ENCODE data around the gene INPP5D. TPM values are rescaled to one million over a fixed set of nuclear protein-coding genes. Genes with fewer than 3 reads are reported as not detected.

Gene INPP5D
- total RNA-seq, 1 donor = under 0.01 TPM

DNA sequence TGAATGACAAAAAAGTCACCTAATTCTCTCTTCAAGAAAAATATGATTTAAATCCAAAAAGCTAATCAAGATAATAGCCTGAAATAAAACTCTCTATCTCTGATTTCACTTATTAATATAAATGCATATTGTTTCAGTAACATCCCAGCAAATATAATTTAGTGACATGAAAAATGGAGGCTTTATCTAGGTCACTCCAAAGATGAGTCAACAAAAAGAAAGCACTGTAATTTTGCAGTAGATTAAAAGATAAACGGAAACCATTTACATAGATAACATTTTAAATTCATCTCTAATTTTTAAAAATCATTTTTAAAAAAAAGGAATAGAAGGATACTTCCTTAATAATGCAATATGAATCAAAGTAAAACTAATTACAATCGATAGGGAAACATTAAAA, 76.9 kb downstream of the INPP5D start:
- DNase-seq (ENCODE audit: low read depth) = no peak
- TF ChIP-seq CTCF (IDR thresholded peaks at IDR 0.05; ENCODE audit: insufficient read depth, low read depth, low read length) = no peak
- no peak overlapping the region for H3K4me3 ChIP-seq (ENCODE audit: low read depth, low read length)

DNA sequence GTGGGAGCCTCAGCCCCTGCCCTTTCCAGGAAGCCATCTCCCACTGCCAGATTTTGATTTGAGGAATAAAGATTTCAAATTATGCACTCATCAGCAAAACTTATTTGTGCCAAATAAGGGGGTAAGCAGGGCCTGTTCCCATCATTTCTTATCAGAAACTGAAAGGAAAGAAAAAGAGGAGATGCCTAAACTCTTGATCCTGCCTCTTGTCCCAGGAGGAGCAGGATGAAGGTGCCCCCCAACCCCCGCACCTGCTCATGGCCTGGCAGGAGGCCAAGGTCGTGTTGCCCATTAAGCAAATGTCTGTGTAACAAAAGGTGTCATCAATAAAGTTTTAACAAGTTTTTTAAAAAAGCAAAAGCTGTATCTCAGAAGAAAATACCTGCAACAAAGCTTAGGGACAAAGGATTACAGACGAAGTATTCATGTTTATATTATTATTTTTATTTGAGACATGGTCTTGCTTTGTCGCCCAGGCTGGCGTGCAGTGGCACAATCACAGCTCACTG, 80.0 kb downstream of the INPP5D start:
- TF ChIP-seq CTCF (IDR thresholded peaks at IDR 0.05; ENCODE audit: insufficient read depth, low read depth, low read length) = no peak
- H3K4me3 ChIP-seq (ENCODE audit: low read depth, low read length) = no peak overlapping the region
- no peak for DNase-seq (ENCODE audit: low read depth)

DNA sequence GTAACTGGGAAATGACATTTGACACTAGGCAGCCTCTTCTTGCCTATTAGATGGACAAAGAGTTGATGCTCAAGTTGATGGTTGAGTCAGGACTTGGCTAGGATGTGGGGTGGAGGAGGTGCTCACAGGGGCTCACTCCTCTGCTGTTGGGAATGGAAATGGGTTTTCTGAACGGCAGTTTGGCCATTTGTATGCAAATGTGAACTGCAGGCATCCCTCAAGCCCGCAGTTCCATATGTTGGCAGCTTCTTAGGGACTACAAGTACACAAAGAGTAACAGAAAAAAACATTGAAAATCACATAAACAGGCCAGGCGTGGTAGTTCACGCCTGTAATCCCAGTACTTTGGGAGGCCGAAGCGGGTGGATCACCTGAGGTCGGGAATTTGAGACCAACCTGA, 80.8 kb downstream of the INPP5D start:
- no peak for DNase-seq (ENCODE audit: low read depth)
- no peak overlapping the region for H3K4me3 ChIP-seq (ENCODE audit: low read depth, low read length)
- TF ChIP-seq CTCF (IDR thresholded peaks at IDR 0.05; ENCODE audit: insufficient read depth, low read depth, low read length) = no peak

DNA sequence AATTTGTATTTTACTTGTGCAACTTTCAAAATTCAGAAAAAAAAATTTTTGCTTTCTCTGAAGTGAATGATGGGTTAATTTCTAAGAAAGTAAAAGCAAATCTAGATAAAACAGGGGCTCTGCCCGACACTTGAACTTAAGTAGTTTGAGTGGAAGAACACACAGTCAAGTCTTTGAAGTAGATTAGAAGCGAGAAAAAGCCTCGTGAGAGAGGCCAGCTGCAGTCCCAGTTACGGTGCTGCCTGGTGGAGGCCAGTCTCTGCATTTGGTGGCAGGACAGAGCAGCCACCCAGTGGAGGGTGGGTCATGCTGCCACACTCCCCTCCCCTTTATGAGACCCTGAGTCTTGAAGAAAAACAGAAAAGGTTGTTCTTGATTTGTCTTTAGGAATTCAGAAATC, 81.8 kb downstream of the INPP5D start:
- no peak for DNase-seq (ENCODE audit: low read depth)
- TF ChIP-seq CTCF (IDR thresholded peaks at IDR 0.05; ENCODE audit: insufficient read depth, low read depth, low read length) = no peak

DNA sequence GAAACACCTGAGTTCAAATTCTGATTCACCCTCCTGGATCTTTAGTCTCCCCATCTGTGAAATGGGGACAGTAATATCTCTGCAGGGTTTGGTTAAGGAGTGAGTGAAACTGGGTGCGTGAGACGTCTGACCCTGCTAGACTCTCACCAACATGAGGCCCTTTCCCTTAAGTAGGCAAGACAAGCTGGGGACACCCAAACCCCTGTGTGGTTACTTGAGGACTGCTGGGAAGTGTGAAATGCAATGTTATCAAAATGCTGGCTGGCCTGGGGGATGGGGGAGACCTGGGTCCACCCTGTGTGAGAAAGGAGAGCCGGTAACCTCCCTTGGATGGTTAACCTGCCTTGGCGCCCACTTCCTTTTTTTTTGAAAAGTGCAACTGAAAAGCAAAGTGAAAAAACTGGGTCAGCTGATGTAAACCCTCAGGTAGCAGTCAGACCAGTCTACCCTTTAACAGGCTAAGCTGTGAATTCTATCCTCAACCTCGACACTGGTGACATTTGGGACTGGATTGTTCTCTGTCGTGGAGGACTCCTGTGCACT, 82.3 kb downstream of the INPP5D start:
- TF ChIP-seq CTCF (IDR thresholded peaks at IDR 0.05; ENCODE audit: insufficient read depth, low read depth, low read length) = no peak
- DNase-seq (ENCODE audit: low read depth) = no peak
- H3K4me3 ChIP-seq (ENCODE audit: low read depth, low read length) = no peak overlapping the region

More for the DNA sequence above, 81.8 kb downstream of the INPP5D start:
- H3K4me3 ChIP-seq (ENCODE audit: low read depth, low read length) = no peak overlapping the region

DNA sequence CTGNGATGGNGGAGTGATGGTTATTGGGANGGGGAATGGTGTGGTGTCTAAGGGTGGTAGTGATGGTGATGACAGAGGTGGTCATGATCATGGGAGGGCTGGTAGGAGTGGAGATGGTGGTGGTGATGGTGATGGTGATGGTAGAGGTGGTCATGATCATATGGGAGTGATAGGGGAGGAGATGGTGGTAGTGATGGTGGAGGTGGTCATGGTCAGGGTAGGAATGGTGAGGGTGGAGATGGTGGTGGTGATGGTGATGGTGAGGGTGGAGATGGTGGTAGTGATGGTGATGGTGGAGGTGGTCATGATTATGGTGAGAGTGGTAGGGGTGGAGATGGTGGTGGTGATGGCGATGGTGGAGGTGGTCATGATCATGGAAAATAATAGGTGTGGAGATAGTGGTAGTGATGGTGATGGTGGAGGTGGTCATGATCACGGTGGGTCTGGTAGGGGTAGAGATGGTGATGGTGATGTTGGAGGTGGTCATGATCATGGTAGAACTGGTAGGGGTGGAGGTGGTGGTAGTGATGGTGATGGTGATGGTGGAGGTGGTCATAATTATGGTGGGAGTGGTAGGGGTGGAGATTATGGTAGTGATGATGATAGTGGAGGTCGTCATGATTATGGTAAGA, 83.7 kb downstream of the INPP5D start:
- TF ChIP-seq CTCF (IDR thresholded peaks at IDR 0.05; ENCODE audit: insufficient read depth, low read depth, low read length) = no peak
- DNase-seq (ENCODE audit: low read depth) = no peak
- no peak overlapping the region for H3K4me3 ChIP-seq (ENCODE audit: low read depth, low read length)
